NB4 (cell line): ENCODE results near the gene ZMYND10.
A peak's percentile ranks its signal among the peaks of the same experiment; 100 is the strongest.

Experiments used
- DNase-seq: peaks from one replicate; pipeline ENCODE4 v3.0.0; 2010; ENCODE audit warnings: low read depth
- H3K4me3 ChIP-seq: one replicate; pipeline ENCODE4 v1.5.1; 2011; ENCODE audit warnings: mild to moderate bottlenecking, low read depth, low read length, moderate library complexity
- CTCF ChIP-seq: IDR thresholded peaks from one replicate; pipeline ENCODE4 v1.5.1; 2012; ENCODE audit warnings: low read depth, low read length
- MAX ChIP-seq: IDR thresholded peaks from 2 replicates; pipeline ENCODE4 v1.6.1; 2011; ENCODE audit warnings: low read depth, low read length
- MYC ChIP-seq: IDR thresholded peaks from 2 replicates; pipeline ENCODE4 v1.6.1; 2011; ENCODE audit warnings: low read depth, low read length
- POLR2A ChIP-seq: IDR thresholded peaks from 2 replicates; pipeline ENCODE4 v1.6.1; 2011; ENCODE audit warnings: mild to moderate bottlenecking; ENCODE audit not compliant: insufficient read length; ENCODE audit errors: extremely low read depth

Gene ZMYND10

DNA sequence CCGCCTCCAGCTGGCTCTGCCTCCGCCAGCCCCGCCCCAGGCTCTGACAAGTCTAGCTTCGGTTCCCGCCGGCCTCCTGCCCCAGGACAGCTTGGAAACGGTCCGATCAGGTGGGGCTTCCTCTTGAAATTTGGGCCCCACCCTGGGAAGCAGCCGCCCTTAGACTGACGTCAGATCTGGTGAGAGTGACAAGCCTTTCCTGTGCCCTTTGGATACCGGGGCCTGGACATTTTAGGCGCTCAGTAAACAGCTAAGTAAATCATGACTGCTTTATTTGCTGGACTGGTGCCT lies 45.9 kb downstream of the ZMYND10 start:
- TF ChIP-seq POLR2A (no peak), MAX (no peak), MYC (peak; percentile 62), CTCF (no peak)
- no peak for DNase-seq

DNA sequence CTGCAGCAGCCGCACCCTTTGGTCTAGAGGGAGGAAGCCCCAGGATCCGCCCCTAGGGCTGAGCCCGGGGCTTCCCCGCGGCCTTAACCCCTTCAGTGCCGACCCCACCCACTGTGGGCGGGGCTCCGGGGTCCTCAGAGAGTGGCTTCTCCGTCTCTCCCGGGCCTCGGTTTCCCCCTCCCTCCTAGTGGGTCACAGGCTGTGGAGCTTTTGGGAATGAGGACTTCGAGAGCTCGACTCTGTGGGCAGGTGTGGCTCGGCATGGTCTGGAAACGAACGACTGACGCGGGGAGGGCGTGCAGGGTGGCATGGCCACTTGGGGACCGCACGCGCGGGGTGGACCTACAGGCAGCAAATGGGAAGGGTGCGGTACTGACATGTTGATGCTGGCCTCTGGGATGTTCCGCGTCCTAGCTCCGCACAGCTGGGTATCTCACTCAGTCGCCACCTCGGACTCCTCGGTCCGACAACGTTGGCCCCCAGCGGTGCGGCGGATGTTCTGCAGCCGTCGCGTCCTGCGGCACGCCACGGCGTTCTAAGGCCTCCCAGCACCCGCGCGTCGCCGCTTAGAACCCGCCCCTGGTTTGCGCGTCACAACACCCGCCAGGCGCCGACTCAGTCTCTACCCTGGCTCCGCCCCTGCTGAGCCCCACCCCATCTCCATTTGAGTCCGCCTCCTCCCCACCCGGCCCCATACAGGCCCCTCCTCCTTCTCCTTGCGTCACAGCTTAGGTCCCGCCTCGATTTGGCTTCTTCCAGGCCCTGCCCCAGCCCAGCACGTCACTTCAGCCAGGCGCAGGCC lies 46.5 kb downstream of the ZMYND10 start, which contains the start of the genes HYAL3 and NAA80:
Gene HYAL3 (minus strand): TSS at position 570 of the 802 bp plus-strand sequence. CDS start 3,803 bp downstream, outside the sequence.
Gene NAA80 (minus strand): TSS at position 570 of the 802 bp plus-strand sequence. CDS start 1,942 bp downstream, outside the sequence.
- TF ChIP-seq POLR2A, result peak; percentile 88
- TF ChIP-seq MYC, result no peak
- TF ChIP-seq CTCF, result peak; percentile 21
- peak; percentile 65 for TF ChIP-seq MAX
- peak within 1 kb of the TSS; percentile 78 for H3K4me3 ChIP-seq

More for the DNA sequence above, 45.9 kb downstream of the ZMYND10 start:
- H3K4me3 ChIP-seq, result peak overlapping the region; percentile 72

DNA sequence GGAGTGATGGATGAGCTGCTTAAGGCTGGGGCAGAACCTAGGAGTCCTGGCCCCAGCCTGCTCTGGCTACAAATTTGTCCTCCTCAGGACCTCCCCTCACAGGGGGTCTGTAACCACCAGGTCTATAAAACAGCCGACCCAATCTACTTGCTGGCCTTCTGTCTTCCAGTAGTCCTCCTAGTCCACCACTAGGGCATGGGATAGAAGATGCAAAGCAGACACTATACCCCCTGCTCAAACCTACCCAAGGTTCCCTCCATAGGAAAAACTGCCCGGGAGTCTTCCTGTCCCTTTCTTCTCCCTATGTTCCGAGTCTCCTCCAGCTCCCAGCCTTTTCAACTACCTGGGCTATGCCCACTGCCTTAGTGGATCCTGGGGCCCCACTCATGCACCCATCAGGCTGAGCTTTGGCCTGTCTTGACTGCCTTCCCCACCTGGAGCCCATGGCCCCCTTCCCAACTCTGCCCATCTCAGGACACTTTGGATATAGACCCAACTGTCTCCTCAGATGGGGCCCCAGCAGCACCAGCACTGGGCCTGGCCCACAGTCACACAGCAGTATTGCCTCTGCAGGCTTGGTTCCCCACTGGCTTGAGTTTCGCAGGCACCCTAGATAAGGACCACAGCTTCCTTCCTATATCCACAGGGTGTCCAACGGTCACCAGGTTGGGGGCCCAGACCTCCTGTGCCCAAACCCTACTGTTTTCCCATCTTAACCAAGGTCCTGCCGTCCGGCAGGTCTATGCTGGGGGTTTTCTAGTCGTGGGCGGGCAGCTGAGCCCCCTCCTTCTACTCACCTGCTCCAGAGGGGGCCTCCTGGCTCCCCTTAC lies 47.4 kb downstream of the ZMYND10 start:
- peak; percentile 71 for DNase-seq
- TF ChIP-seq MAX (0 out of 2 replicates have a peak, but pooled peaks have one; percentile 33), POLR2A (no peak), MYC (peak; percentile 33; the same call in 1 of the 2 replicates), CTCF (peak; percentile 24)
- H3K4me3 ChIP-seq, result peak overlapping the region; percentile 78

More for the DNA sequence above, 46.5 kb downstream of the ZMYND10 start, which contains the start of the genes HYAL3 and NAA80:
- DNase-seq, result peak; percentile 99

GRCh38 chr3:50297384-50297775 lies 48.2 kb downstream of the ZMYND10 start:
- peak overlapping the region; percentile 78 for H3K4me3 ChIP-seq
- DNase-seq, result no peak
- TF ChIP-seq CTCF (no peak), MYC (no peak), POLR2A (no peak), MAX (no peak)

DNA sequence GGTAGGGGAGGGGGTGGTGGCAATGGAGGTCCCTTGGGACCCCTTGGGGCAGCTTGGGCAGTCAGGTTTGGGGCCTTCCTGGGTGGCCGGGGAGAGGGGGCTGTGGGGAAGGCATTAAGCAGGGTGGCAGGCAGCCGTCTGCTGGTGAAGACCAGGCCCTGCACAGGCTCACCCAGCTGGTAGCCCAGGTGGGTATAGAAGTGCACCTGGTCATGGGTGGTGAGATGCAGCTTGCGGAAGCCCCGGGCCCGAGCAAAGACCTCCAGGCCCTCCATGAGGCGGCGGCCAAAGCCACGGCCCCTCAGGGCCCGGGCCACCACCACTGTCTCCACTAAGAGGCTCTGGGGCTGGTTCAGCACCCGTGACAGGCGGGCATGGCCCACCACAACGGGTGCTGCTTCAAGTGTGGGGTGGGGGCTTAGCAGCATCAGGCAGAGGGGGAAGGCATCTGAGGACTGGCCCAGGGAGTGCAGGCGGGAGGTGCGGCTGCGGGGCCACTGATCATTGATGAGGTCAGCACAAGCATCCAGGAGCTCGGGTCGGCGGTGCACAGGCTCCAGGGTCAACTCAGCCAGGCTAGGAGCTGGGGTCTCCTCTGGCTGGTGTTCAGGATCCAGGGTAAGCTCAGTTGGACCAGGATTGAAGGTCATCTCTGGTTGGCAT lies 48.7 kb downstream of the ZMYND10 start:
- TF ChIP-seq CTCF (no peak), MAX (no peak), MYC (no peak), POLR2A (no peak)
- no peak for DNase-seq
- H3K4me3 ChIP-seq, result no peak overlapping the region
